HEK293 (cell line): ENCODE data around the gene LSM2.

Source experiments
- KLF9 ChIP-seq: fragments of 450-650 bp; formaldehyde crosslinking; IDR thresholded peaks from 2 replicates; pipeline ENCODE4 v1.5.1; 2016; ENCODE audit warnings: missing biosample characterization, missing genetic modification characterization, low read depth
- MYNN ChIP-seq: fragments of 450-650 bp; formaldehyde crosslinking; IDR thresholded peaks from 2 replicates; pipeline ENCODE4 v1.5.1; 2016; ENCODE audit warnings: missing biosample characterization, missing genetic modification characterization, borderline replicate concordance
- PRDM10 ChIP-seq: fragments of 450-650 bp; formaldehyde crosslinking; IDR thresholded peaks from 2 replicates; pipeline ENCODE4 v1.5.1; 2016; ENCODE audit warnings: missing biosample characterization, missing genetic modification characterization
- PRDM4 ChIP-seq: fragments of 450-650 bp; formaldehyde crosslinking; IDR thresholded peaks from 2 replicates; pipeline ENCODE4 v1.5.1; 2017; ENCODE audit warnings: missing biosample characterization, missing genetic modification characterization
- SCRT1 ChIP-seq: fragments of 450-650 bp; formaldehyde crosslinking; IDR thresholded peaks from 2 replicates; pipeline ENCODE4 v1.5.1; 2016; ENCODE audit warnings: missing biosample characterization, missing genetic modification characterization, borderline replicate concordance
- ZBTB20 ChIP-seq: fragments of 450-650 bp; formaldehyde crosslinking; IDR thresholded peaks from 2 replicates; pipeline ENCODE4 v1.5.1; 2016; ENCODE audit warnings: missing biosample characterization, missing genetic modification characterization
- ZBTB6 ChIP-seq: fragments of 450-650 bp; formaldehyde crosslinking; IDR thresholded peaks from 2 replicates; pipeline ENCODE4 v1.5.1; 2017; ENCODE audit warnings: missing biosample characterization, missing genetic modification characterization
- ZFP69B ChIP-seq: fragments of 450-650 bp; formaldehyde crosslinking; IDR thresholded peaks from 2 replicates; pipeline ENCODE4 v1.5.1; 2016; ENCODE audit warnings: missing biosample characterization, missing genetic modification characterization
- ZIC2 ChIP-seq: fragments of 450-650 bp; formaldehyde crosslinking; IDR thresholded peaks from 2 replicates; pipeline ENCODE4 v1.5.1; 2016; ENCODE audit warnings: missing biosample characterization, missing genetic modification characterization
- ZNF146 ChIP-seq: fragments of 450-650 bp; formaldehyde crosslinking; IDR thresholded peaks from 2 replicates; pipeline ENCODE4 v1.5.1; 2016; ENCODE audit warnings: missing biosample characterization, missing genetic modification characterization
- ZNF19 ChIP-seq: fragments of 450-650 bp; formaldehyde crosslinking; IDR thresholded peaks from 2 replicates; pipeline ENCODE4; 2016; ENCODE audit warnings: missing biosample characterization, missing genetic modification characterization, low read depth
- ZNF202 ChIP-seq: fragments of 450-650 bp; formaldehyde crosslinking; IDR thresholded peaks from 2 replicates; pipeline ENCODE4 v1.5.1; 2016; ENCODE audit warnings: missing biosample characterization, missing genetic modification characterization, borderline replicate concordance
- ZNF23 ChIP-seq: fragments of 450-650 bp; formaldehyde crosslinking; IDR thresholded peaks from 2 replicates; pipeline ENCODE4 v1.5.1; 2016; ENCODE audit warnings: missing biosample characterization, missing genetic modification characterization, borderline replicate concordance
- ZNF26 ChIP-seq: fragments of 450-650 bp; formaldehyde crosslinking; IDR thresholded peaks from 2 replicates; pipeline ENCODE4 v1.5.1; 2016; ENCODE audit warnings: missing biosample characterization, missing genetic modification characterization
- ZNF302 ChIP-seq: fragments of 450-650 bp; formaldehyde crosslinking; IDR thresholded peaks from 2 replicates; pipeline ENCODE4 v1.5.1; 2016; ENCODE audit warnings: missing biosample characterization, missing genetic modification characterization, low read depth
- ZNF324 ChIP-seq: fragments of 450-650 bp; formaldehyde crosslinking; IDR thresholded peaks from 2 replicates; pipeline ENCODE4 v1.5.1; 2016; ENCODE audit warnings: missing biosample characterization, missing genetic modification characterization
- ZNF350 ChIP-seq: fragments of 450-650 bp; formaldehyde crosslinking; IDR thresholded peaks from 2 replicates; pipeline ENCODE4 v1.5.0; 2017; ENCODE audit warnings: missing biosample characterization, mild to moderate bottlenecking, missing genetic modification characterization
- ZNF354C ChIP-seq: fragments of 450-650 bp; formaldehyde crosslinking; IDR thresholded peaks from 2 replicates; pipeline ENCODE4 v1.5.1; 2016; ENCODE audit warnings: missing biosample characterization, missing genetic modification characterization, low read depth, borderline replicate concordance
- ZNF366 ChIP-seq: fragments of 450-650 bp; formaldehyde crosslinking; conservative IDR thresholded peaks from 2 replicates; pipeline ENCODE4 v1.5.1; 2016; ENCODE audit warnings: missing biosample characterization, missing genetic modification characterization
- ZNF391 ChIP-seq: fragments of 450-650 bp; formaldehyde crosslinking; IDR thresholded peaks from 2 replicates; pipeline ENCODE4 v1.5.1; 2016; ENCODE audit warnings: low read depth, missing biosample characterization, missing genetic modification characterization, borderline replicate concordance
- ZNF423 ChIP-seq: fragments of 450-650 bp; formaldehyde crosslinking; IDR thresholded peaks from 2 replicates; pipeline ENCODE4 v1.5.1; 2016; ENCODE audit warnings: missing biosample characterization, missing genetic modification characterization
- ZNF426 ChIP-seq: fragments of 450-650 bp; formaldehyde crosslinking; IDR thresholded peaks from 2 replicates; pipeline ENCODE4 v1.5.1; 2017; ENCODE audit warnings: missing biosample characterization, missing genetic modification characterization, mild to moderate bottlenecking, inconsistent platforms, moderate library complexity
- ZNF449 ChIP-seq: fragments of 450-650 bp; formaldehyde crosslinking; IDR thresholded peaks from 2 replicates; pipeline ENCODE4 v1.5.1; 2017; ENCODE audit warnings: missing biosample characterization, mild to moderate bottlenecking, missing genetic modification characterization, moderate library complexity
- ZNF521 ChIP-seq: fragments of 450-650 bp; formaldehyde crosslinking; IDR thresholded peaks from 2 replicates; pipeline ENCODE4 v1.5.1; 2017; ENCODE audit warnings: missing biosample characterization, mild to moderate bottlenecking, missing genetic modification characterization
- ZNF548 ChIP-seq: fragments of 450-650 bp; formaldehyde crosslinking; IDR thresholded peaks from 2 replicates; pipeline ENCODE4 v1.5.1; 2016; ENCODE audit warnings: missing biosample characterization, missing genetic modification characterization
- ZNF624 ChIP-seq: fragments of 450-650 bp; formaldehyde crosslinking; IDR thresholded peaks from 2 replicates; pipeline ENCODE4 v1.5.1; 2017; ENCODE audit warnings: missing biosample characterization, missing genetic modification characterization
- ZNF626 ChIP-seq: fragments of 450-650 bp; sonication (Bioruptor Pico); formaldehyde crosslinking; IDR thresholded peaks from 2 replicates; pipeline ENCODE4 v1.5.1; 2018; ENCODE audit warnings: missing biosample characterization, missing genetic modification characterization, inconsistent platforms
- ZNF785 ChIP-seq: fragments of 450-650 bp; formaldehyde crosslinking; IDR thresholded peaks from 2 replicates; pipeline ENCODE4 v1.5.1; 2016; ENCODE audit warnings: missing biosample characterization, missing genetic modification characterization
- ZNF830 ChIP-seq: fragments of 450-650 bp; IDR thresholded peaks from 2 replicates; pipeline ENCODE4 v1.5.0; 2018; ENCODE audit warnings: missing biosample characterization, missing genetic modification characterization, low read depth, mild to moderate bottlenecking, moderate library complexity

The LSM2 gene

GRCh38 chr6:31794866-31795615 is 11.7 kb downstream of the LSM2 start (continued):
- TF ChIP-seq ZNF26, result no peak
- no peak for TF ChIP-seq ZNF23 (tag by site-specific recombination)
- no peak for TF ChIP-seq ZNF785
- no peak for TF ChIP-seq ZNF624
- TF ChIP-seq ZNF202 (tag by site-specific recombination), result no peak
- no peak for TF ChIP-seq ZNF354C (tag by site-specific recombination)
- TF ChIP-seq ZFP69B, result no peak
- TF ChIP-seq ZBTB20 (tag by site-specific recombination), result peak; percentile 56
- TF ChIP-seq ZNF426 (tag by site-specific recombination), result no peak
- TF ChIP-seq ZNF350 (tag by site-specific recombination), result no peak
- TF ChIP-seq ZIC2 (tag by site-specific recombination), result peak; percentile 80
- TF ChIP-seq ZNF626 (tag by site-specific recombination), result no peak
- TF ChIP-seq ZNF324 (tag by site-specific recombination), result no peak
- TF ChIP-seq ZNF391 (tag by site-specific recombination), result no peak
- no peak for TF ChIP-seq PRDM4
- no peak; the same call in 1 of the 2 replicates for TF ChIP-seq ZNF146
- 0 out of 2 replicates have a peak, but pooled peaks have one; percentile 15 for TF ChIP-seq ZNF449
- no peak for TF ChIP-seq ZBTB6 (tag by site-specific recombination)
- no peak for TF ChIP-seq SCRT1
- no peak for TF ChIP-seq ZNF19 (tag by site-specific recombination)
- TF ChIP-seq PRDM10 (tag by site-specific recombination), result peak; percentile 80
- no peak for TF ChIP-seq ZNF830 (tag by site-specific recombination)
- no peak for TF ChIP-seq ZNF521 (tag by site-specific recombination)
- no peak; the same call in 1 of the 2 replicates for TF ChIP-seq KLF9 (tag by site-specific recombination)
- TF ChIP-seq ZNF366 (tag by site-specific recombination), result no peak
- TF ChIP-seq MYNN (tag by site-specific recombination), result no peak
- no peak for TF ChIP-seq ZNF423 (tag by site-specific recombination)
- TF ChIP-seq ZNF548 (tag by site-specific recombination), result no peak
- no peak for TF ChIP-seq ZNF302 (tag by site-specific recombination)
